Measurements from ENCODE around the gene CHTOP. TPM values are rescaled to one million over a fixed set of nuclear protein-coding genes. Genes with fewer than 3 reads are reported as not detected.

CHTOP gene
- total RNA-seq, 2 experiments from 2014 or later = 97.1 to 102 TPM

DNA sequence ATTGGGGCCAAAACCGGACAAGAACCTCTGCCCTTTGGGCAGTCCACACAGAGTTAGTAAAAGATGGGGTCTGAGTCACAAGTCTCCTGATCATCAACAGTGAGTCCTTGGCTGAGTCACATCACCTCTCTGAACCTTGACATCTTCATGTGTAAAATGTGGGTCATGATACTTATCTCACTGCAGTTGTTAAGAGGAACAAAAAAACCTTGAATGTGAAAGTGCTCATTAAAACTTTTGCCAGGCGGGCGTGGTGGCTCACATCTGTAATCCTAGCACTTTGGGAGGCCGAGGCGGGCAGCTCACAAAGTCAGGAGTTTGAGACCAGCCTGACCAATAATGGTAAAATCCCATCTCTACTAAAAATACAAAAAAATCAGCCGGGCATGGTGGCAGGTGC lies 36.7 kb upstream of the CHTOP start:
- intact Hi-C loops (cut with DNase I, micrococcal nuclease) = no loop called here
- Mint-ChIP-seq H3K9me3 (no peaks in the 10 kb centered on the region), H3K4me3 (no peak overlapping the region), H3K4me1 (ENCODE audit: low read depth) (peaks cover 5% of the 10 kb centered on the region), H3K27me3 (no peaks in the 10 kb centered on the region), H3K27ac (no peak overlapping the region), H3K36me3 (ENCODE audit: low read depth) (no peaks in the 10 kb centered on the region)
- TF ChIP-seq, protein P1, sequence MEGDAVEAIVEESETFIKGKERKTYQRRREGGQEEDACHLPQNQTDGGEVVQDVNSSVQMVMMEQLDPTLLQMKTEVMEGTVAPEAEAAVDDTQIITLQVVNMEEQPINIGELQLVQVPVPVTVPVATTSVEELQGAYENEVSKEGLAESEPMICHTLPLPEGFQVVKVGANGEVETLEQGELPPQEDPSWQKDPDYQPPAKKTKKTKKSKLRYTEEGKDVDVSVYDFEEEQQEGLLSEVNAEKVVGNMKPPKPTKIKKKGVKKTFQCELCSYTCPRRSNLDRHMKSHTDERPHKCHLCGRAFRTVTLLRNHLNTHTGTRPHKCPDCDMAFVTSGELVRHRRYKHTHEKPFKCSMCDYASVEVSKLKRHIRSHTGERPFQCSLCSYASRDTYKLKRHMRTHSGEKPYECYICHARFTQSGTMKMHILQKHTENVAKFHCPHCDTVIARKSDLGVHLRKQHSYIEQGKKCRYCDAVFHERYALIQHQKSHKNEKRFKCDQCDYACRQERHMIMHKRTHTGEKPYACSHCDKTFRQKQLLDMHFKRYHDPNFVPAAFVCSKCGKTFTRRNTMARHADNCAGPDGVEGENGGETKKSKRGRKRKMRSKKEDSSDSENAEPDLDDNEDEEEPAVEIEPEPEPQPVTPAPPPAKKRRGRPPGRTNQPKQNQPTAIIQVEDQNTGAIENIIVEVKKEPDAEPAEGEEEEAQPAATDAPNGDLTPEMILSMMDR (IDR thresholded peaks at IDR 0.05) = no peak
- ATAC-seq (ENCODE audit: poor library complexity) (no peak), DNase-seq (peak in 2 of 14 experiments; percentile 29 to 48)
- H3K36me3 ChIP-seq (ENCODE audit: insufficient read depth, low read length) = no peaks in the 10 kb centered on the region
- no peak overlapping the region for H3K4me3 ChIP-seq (ENCODE audit: low read length)
- no peaks in the 10 kb centered on the region for H3K9me3 ChIP-seq (ENCODE audit: control insufficient read depth in 1 of 2, insufficient read depth in 1 of 2, low read length in 2 of 2)
- no peak overlapping the region for H3K27ac ChIP-seq (ENCODE audit: low read depth in 1 of 2, low read length in 2 of 2)
- peaks cover 12% of the 10 kb centered on the region for H3K4me1 ChIP-seq (ENCODE audit: insufficient read depth, low read length)
- POLR2A ChIA-PET = interaction anchor here (1.0 kb wide), 1 partner anchor 167 kb away, joined by 3 read pairs; no protein-coding TSS in a partner anchor
- CTCF ChIA-PET = no interaction called here
- no peaks in the 10 kb centered on the region for H3K27me3 ChIP-seq (ENCODE audit: control insufficient read depth in 1 of 2, insufficient read depth in 2 of 2, low read length in 2 of 2)

DNA sequence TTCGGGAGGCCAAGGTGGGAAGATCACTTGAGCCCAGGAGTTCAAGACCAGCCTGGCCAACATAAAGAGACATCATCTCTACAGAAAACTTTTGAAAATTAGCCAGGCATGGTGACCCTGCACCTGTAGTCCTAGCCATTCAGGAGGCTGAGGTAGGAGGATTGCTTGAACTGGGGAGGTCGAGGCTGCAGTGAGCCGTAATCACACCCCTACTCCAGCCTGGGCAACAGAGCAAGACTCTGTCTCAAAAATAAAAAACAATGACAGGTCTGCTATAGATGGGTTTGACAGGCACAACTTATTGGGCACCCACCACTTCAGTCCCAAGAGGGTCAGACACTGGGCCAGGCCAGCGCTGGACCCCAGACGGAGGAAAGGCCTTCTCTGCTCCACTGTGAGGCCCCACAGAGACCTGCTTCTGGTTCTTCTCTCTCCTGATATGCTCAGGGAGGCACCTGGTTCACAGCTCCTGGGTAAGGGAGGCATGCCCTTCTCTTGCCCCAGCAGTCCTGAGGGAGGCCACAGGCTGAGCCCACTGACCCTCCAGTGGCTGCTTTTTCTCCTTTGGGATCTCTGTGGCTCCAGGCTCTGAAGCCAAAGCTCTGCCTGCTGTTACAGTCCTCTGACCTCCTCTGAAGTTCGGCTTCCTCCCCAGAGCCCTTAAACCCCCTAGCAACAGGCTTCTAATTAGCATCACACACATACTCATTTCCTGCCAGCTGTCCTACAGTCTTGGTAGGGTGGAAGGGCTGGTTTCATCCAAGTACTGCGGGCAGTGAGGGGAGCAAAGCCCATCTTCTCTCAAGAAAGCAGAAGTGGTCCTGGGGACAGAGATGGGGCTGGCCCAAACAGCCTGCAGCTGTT lies 35.3 kb upstream of the CHTOP start:
- Histone ChIP-seq H3K4me1 (ENCODE audit: insufficient read depth, low read length) (peaks cover 12% of the 10 kb centered on the region), H3K4me3 (ENCODE audit: low read length) (no peak overlapping the region), H3K36me3 (ENCODE audit: insufficient read depth, low read length) (no peaks in the 10 kb centered on the region), H3K27ac (ENCODE audit: low read depth in 1 of 2, low read length in 2 of 2) (no peak overlapping the region), H3K9me3 (ENCODE audit: control insufficient read depth in 1 of 2, insufficient read depth in 1 of 2, low read length in 2 of 2) (no peaks in the 10 kb centered on the region), H3K27me3 (ENCODE audit: control insufficient read depth in 1 of 2, insufficient read depth in 2 of 2, low read length in 2 of 2) (no peaks in the 10 kb centered on the region)
- Mint-ChIP-seq H3K27ac (no peak overlapping the region), H3K9me3 (no peaks in the 10 kb centered on the region), H3K27me3 (no peaks in the 10 kb centered on the region), H3K4me1 (ENCODE audit: low read depth) (peaks cover 5% of the 10 kb centered on the region), H3K36me3 (ENCODE audit: low read depth) (no peaks in the 10 kb centered on the region), H3K4me3 (no peak overlapping the region)
- ChIA-PET POLR2A (interaction anchor here (1.0 kb wide), 1 partner anchor 165 kb away, joined by 3 read pairs; no protein-coding TSS in a partner anchor), CTCF (no interaction called here)
- TF ChIP-seq, protein P1 (IDR thresholded peaks at IDR 0.05) = no peak
- DNase-seq = peak in 4 of 14 experiments; percentile 14 to 55 (median 39)
- intact Hi-C loops (cut with DNase I, micrococcal nuclease) = no loop called here
- peak; percentile 58 for ATAC-seq (ENCODE audit: poor library complexity)

DNA sequence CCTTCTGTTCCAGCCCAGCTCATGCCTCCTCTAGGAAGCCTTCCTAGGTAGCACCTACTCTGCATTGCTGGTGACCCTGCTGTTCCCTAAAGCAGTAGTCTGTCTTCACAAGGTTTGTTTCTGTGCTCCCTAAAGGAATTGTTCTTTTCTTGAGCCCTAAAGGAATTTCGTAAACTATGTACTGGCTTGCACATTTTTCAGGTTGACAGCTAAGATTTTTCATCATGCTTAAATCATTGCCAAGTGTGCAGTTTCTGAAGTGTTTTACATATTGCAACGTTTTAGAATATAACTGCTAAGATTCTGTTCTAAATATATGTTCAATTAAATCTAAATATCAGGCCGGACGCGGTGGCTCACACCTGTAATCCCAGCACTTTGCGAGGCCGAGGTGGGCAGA lies 34.0 kb upstream of the CHTOP start:
- no peaks in the 10 kb centered on the region for H3K9me3 ChIP-seq (ENCODE audit: control insufficient read depth in 1 of 2, insufficient read depth in 1 of 2, low read length in 2 of 2)
- H3K27ac ChIP-seq (ENCODE audit: low read depth in 1 of 2, low read length in 2 of 2) = no peak overlapping the region
- TF ChIP-seq, protein P1 (IDR thresholded peaks at IDR 0.05) = no peak
- POLR2A ChIA-PET = no interaction called here
- DNase-seq = no peak
- CTCF ChIA-PET = no interaction called here
- H3K4me1 ChIP-seq (ENCODE audit: insufficient read depth, low read length) = peaks cover 12% of the 10 kb centered on the region
- H3K4me3 Mint-ChIP-seq = no peak overlapping the region
- intact Hi-C loops (cut with DNase I, micrococcal nuclease) = no loop called here
- no peaks in the 10 kb centered on the region for H3K36me3 ChIP-seq (ENCODE audit: insufficient read depth, low read length)
- no peaks in the 10 kb centered on the region for H3K36me3 Mint-ChIP-seq (ENCODE audit: low read depth)
- H3K27ac Mint-ChIP-seq = no peak overlapping the region
- peaks cover 5% of the 10 kb centered on the region for H3K4me1 Mint-ChIP-seq (ENCODE audit: low read depth)
- no peaks in the 10 kb centered on the region for H3K27me3 ChIP-seq (ENCODE audit: control insufficient read depth in 1 of 2, insufficient read depth in 2 of 2, low read length in 2 of 2)
- no peaks in the 10 kb centered on the region for H3K9me3 Mint-ChIP-seq
- ATAC-seq (ENCODE audit: poor library complexity) = no peak
- no peaks in the 10 kb centered on the region for H3K27me3 Mint-ChIP-seq
- H3K4me3 ChIP-seq (ENCODE audit: low read length) = no peak overlapping the region

Measured in CD4-positive, alpha-beta T cell (primary cell).